Measurements from ENCODE around the gene PALM.
A peak's percentile ranks its signal among the peaks of the same experiment; 100 is the strongest.

Gene PALM

GRCh38 chr19:792306-792885, 83.7 kb downstream of the PALM start:
- peaks cover 14% of the 10 kb centered on the region for H3K4me1 ChIP-seq (ENCODE audit: insufficient read depth, low read length)
- no peak overlapping the region for H3K9ac ChIP-seq (ENCODE audit: low read depth, low read length)
- no peaks in the 10 kb centered on the region for H3K36me3 ChIP-seq (ENCODE audit: insufficient read depth, low read length)
- no peak overlapping the region for H3K4me3 ChIP-seq (ENCODE audit: low read length)
- no peaks in the 10 kb centered on the region for H3K27me3 ChIP-seq (ENCODE audit: insufficient read depth, low read length)
- H3K9me3 ChIP-seq (ENCODE audit: insufficient read depth, low read depth, low read length), result no peaks in the 10 kb centered on the region
- WGBS, result 79% methylated on average over 15 of the region's 16 CpGs
- no peak overlapping the region for H3K27ac ChIP-seq (ENCODE audit: low read depth, low read length)

DNA sequence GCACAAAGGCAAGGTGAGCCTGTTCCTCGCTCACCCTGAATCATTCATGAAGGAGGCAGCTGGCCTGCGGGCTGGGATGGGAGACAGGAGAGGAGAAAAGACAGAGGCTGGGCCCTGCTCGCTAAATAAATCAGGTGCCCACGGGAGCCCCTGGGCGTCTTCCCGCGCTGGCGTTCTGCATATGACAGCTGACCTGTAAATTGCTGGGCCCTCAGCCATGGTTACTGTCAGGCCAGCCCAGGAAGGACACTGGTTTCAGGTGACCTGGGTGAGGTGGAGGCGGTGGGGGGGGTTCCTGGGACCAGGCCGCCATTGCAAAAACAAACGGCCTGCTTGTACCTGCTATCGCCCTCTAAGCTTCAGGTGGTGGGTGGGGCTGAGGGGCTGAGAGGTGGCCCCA, 85.1 kb downstream of the PALM start:
- Histone ChIP-seq H3K4me3 (ENCODE audit: low read length) (no peak overlapping the region), H3K9ac (ENCODE audit: low read depth, low read length) (no peak overlapping the region)
- WGBS, result 94% methylated on average over 12 of the region's 12 CpGs

DNA sequence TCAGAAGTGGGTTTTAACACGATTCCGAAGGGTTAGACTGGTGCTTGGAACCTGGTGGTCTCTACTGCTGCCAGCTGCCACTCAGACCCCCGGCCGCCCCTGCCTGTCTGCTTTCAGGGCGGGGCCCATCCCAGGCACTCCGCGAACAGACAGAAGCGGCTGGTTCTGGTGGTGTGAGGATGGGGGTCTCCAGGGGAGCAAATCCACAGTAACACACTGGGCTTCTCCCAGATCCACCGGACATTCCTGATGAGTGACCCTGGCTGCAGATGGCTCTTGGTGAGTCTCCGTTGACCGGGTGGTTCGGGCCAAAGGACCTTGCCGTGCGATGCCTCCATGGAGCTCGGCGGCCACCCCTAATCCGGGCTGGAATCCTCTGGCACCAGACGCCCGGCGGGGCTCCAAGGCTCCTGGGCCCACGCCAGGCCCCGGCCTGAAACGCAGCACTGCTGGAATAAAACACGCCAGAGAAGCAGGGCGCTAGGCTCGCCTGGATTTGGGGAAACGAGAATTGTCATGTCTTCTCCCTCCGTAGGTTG, 86.4 kb downstream of the PALM start:
- Histone ChIP-seq H3K4me1 (ENCODE audit: insufficient read depth, low read length) (peaks cover 7% of the 10 kb centered on the region), H3K9ac (ENCODE audit: low read depth, low read length) (no peak overlapping the region), H3K36me3 (ENCODE audit: insufficient read depth, low read length) (peaks cover 10% of the 10 kb centered on the region), H3K9me3 (ENCODE audit: insufficient read depth, low read depth, low read length) (no peaks in the 10 kb centered on the region), H3K27me3 (ENCODE audit: insufficient read depth, low read length) (no peaks in the 10 kb centered on the region), H3K27ac (ENCODE audit: low read depth, low read length) (no peak overlapping the region; the same call in 1 of the 2 replicates), H3K4me3 (ENCODE audit: low read length) (no peak overlapping the region)
- 94% methylated on average over 28 of the region's 28 CpGs for WGBS

More for the DNA sequence above, 85.1 kb downstream of the PALM start:
- no peaks in the 10 kb centered on the region for H3K9me3 ChIP-seq (ENCODE audit: insufficient read depth, low read depth, low read length)
- H3K27me3 ChIP-seq (ENCODE audit: insufficient read depth, low read length), result no peaks in the 10 kb centered on the region
- H3K27ac ChIP-seq (ENCODE audit: low read depth, low read length), result no peak overlapping the region
- peaks cover 9% of the 10 kb centered on the region for H3K4me1 ChIP-seq (ENCODE audit: insufficient read depth, low read length)
- H3K36me3 ChIP-seq (ENCODE audit: insufficient read depth, low read length), result no peaks in the 10 kb centered on the region

DNA sequence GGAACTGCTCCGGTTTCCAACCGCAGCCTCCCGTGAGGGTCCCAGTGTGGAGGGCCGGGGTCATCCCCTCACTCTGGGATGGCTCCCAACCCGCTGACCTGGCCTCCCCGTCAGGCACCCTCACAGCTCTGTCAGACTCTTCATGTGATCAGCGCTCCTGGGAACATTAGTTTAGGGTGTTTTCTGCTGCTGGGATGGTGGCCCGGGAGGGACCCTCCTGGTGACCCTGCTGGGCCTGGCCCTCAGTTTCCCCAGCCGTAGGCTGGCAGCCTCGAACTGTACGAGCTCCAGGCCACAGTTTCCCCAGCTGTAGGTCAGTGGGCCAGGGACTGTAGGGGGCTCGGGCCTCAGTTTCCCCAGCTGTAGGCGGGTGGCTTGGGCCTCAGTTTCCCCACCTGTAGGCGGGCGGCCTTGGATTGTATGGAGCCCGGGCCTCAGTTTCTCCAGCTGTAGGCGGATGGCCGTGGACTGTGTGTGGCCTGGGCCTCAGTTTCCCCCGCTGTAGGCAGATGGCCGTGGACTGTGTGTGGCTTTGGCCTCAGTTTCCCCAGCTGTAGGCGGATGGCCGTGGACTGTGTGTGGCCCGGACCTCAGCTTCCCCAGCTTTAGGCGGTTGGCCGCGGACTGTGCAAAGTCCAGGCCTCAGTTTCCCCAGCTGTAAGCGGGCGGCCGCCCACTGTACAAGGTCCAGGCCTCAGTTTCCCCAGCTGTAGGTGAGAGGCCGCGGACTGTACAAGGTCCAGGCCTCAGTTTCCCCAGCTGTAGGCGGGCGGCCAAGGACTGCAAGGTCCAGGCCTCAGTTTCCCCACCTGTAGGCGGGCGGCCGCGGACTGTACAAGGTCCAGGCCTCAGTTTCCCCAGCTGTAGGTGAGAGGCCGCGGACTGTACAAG, 87.2 kb downstream of the PALM start:
- WGBS, result 90% methylated on average over 39 of the region's 39 CpGs
- Histone ChIP-seq H3K4me1 (ENCODE audit: insufficient read depth, low read length) (peaks cover 14% of the 10 kb centered on the region), H3K36me3 (ENCODE audit: insufficient read depth, low read length) (peaks cover 18% of the 10 kb centered on the region), H3K4me3 (ENCODE audit: low read length) (peak overlapping the region; percentile 62), H3K27me3 (ENCODE audit: insufficient read depth, low read length) (no peaks in the 10 kb centered on the region), H3K9ac (ENCODE audit: low read depth, low read length) (no peak overlapping the region), H3K9me3 (ENCODE audit: insufficient read depth, low read depth, low read length) (no peaks in the 10 kb centered on the region), H3K27ac (ENCODE audit: low read depth, low read length) (no peak overlapping the region; the same call in 1 of the 2 replicates)

- peak within 1 kb of the TSS; percentile 99 for H3K4me3 ChIP-seq (ENCODE audit: low read length)
- H3K27ac ChIP-seq (ENCODE audit: low read depth, low read length), result peak within 1 kb of the TSS; percentile 97
- peaks cover 28% of the 10 kb centered on the region for H3K36me3 ChIP-seq (ENCODE audit: insufficient read depth, low read length)
- no peaks in the 10 kb centered on the region for H3K9me3 ChIP-seq (ENCODE audit: insufficient read depth, low read depth, low read length)
- peak within 1 kb of the TSS; percentile 98 for H3K9ac ChIP-seq (ENCODE audit: low read depth, low read length)
- H3K27me3 ChIP-seq (ENCODE audit: insufficient read depth, low read length), result no peaks in the 10 kb centered on the region
- WGBS, result 2% methylated on average over 83 of the region's 83 CpGs
- peaks cover 20% of the 10 kb centered on the region for H3K4me1 ChIP-seq (ENCODE audit: insufficient read depth, low read length)
These were observed 88.2 kb downstream of the PALM start, which contains the start of gene PTBP1 for GRCh38 chr19:796692-797527. Gene PTBP1, plus strand, starts transcription at chr19:797452. Its CDS starts 46 bp downstream, at chr19:797498.
